HG03175 (cell line): ENCODE results near the gene NFATC3.
"Not testable (repeated sequence)": the region's sequence is repeated elsewhere in the genome, so short reads cannot be mapped to it uniquely, and the experiment has no call there.

Experiments used
- ATAC-seq: cut with Tn5 transposase; IDR thresholded peaks from one replicate; pipeline ENCODE4 v1.9.1; 2021; ENCODE audit warnings: mild to moderate bottlenecking, moderate library complexity; ENCODE audit not compliant: unreplicated experiment

Gene NFATC3

DNA sequence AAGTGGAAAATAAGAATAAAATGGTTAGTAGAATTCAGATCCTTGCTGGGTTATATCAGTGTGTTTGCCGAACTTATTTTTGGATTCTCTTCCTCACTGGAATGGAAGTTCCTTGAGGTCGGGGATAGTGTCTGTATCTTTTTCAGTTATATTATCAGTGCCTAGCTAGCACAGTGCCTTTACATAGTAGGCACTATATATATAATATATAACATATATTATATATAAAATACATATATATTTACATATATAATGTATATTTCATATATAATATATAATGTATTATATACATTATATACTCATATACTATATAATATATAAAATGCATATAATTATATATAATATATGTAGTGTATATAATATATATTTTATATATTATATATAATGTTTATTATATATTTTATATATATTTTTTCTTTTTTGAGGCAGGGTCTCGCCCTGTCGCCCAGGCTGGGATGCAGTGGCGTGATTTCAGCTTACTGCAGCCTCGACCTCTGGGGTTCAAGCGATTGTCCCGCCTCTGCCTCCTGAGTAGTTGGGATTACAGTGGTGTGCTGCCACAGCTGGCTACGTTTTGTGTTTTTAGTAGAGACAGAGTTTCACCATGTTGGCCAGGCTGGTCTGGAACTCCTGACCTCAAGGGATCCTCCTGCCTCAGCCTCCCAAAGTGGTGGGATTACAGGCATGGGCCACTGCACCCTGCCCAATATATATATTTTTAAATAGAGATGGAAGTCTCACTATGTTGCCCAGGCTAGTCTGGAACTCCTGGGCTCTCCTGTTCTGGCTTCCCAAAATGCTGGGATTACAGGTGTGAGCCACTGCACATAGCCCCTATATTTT lies 3.2 kb downstream of the NFATC3 start:
- ATAC-seq = no peak

DNA sequence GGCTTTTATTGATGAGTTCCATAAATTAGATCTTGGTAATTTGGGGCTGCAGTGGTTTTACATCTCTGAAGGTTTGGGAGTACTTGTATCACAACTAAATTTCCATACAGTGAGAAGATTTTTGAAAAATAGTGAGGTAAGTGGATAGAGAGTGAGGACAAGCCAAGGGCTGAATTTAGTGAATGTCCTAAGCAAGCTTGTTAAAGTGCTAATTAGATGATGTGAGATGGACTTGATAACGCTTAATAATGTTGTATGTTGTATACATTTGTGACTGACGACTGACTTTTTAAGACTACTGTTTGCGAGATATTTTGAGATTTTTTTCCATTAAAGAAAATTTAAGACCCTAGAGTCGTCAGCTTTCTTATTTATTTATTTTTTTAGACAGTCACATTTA lies 3.9 kb downstream of the NFATC3 start:
- no peak for ATAC-seq

DNA sequence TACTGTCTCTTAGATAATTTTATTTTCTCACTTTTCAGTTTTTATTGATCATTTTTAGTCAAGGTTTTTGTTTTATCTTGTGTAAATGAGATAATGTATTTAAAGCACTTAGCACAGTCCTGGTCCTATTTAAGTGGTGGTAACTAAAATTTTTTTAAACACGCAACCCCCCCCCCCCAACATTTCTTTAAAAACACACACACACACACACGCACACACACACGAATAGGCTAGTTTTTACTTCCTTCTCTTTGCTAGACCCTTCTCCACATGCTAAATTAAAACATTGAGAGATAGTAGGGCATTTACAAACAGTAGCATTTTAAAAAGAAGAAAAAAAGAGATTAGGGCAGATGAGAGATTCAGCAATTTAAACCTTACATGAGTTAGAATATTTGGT lies 5.0 kb downstream of the NFATC3 start:
- no peak for ATAC-seq

DNA sequence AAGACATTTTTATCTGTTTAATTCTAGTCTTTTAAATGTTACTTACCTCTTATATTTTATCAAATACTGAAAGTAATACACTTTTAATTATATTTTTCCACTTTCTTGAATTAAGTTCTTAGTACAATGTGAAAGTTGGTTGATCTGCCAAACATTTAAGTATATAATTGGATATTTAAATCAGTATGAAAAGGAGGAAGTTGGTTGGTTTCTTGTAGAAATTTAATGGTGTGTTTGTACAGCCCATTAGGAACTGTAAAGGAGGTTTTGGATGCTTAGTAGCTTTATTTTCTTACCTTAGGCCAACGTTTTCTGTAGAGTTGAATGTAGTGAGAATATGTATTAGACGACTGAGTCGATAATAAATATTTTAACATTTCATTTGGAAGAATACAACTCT lies 5.4 kb downstream of the NFATC3 start:
- no peak for ATAC-seq

DNA sequence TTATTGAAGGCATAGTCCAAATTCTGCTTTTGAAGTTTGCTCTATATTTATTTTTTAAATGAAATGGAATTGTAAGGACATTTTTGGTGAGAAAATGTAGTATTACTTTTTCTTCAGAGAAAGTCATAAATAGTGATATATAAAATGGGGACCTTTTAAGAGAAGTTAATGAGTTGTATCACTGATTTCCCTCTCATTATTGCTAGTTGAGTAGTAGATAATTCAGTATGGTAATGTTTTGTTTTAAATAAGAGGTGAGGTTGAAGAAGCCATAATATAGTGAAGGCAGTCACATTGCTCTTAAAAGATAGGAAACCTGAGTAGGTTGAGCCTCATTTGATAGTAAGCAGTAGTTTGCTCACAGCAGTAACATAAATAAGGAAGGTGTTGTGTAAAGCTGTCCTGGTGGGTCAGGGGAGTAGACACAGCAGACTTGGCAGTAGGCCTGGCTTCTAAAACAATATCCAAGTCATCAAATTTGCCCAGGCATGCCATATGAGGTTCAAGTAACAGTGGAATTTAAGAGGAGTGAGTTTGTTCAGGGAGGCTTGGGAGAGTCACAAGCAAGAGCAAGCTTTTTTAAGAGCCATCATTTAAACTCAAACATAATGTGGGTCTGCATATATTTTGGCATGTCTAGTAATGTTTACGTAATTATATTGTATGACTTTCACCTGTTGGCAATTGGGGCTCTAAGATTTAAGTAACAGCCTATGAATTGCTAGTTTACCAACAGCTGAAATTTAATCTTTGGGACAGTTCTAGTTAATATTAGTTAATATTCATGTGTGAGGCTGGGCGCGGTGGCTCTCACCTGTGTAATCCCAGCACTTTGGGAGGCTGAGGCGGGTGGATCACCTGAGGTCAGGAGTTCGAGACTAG lies 6.5 kb downstream of the NFATC3 start:
- ATAC-seq = no peak

DNA sequence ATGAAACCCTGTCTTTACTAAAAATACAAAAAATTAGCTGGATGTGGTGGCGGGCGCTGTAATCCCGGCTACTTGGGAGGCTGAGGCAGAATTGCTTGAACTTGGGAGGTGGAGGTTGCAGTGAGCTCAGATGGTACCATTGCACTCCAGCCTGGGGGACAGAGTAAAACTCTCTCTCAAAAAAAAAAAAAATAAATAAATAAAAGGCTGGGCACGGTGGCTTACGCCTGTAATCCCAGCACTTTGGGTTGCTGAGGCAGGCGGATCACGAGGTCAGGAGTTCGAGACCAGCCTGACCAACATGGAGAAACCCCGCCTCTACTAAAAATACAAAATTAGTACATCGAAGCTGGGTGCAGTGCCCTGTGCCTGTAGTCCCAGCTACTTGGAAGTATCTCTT lies 7.1 kb downstream of the NFATC3 start:
- ATAC-seq = not testable (repeated sequence)

DNA sequence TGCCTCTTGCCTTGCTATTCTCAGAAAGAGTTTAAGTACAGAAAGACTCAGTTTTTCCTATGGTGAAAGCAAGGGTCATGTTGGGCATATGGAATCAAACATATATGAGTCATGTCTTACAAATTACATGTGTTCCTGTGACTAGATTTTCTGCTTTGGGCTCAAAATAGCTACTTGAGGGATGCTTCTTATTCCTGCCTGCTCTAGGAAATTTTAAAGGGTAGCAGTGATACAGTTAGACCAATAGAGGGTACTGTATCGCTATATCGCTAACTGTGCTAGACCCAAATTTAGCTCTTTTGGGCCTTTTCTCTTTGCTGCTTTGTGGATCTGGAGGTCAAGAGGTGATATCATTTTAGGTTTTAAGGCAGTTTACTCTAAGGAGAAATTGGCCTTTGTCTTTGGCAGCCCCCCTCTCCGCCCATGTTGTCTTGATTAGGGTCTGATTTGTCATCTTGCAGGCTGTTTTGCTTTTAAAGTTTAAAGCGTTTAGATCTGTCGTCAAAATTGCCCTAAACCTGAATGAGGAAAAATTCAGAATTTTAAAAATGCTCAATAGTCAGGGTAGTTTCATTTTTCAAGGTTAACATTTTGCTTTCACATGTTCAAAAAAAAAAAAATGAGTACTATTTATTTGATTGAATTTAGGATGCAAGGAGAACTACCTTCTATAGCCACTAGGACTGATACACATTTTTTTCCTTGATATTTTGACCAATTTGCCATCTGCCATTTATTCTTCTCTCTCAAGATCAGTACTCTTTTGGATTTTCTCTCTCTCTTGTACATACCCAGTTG lies 8.8 kb downstream of the NFATC3 start:
- ATAC-seq = no peak

DNA sequence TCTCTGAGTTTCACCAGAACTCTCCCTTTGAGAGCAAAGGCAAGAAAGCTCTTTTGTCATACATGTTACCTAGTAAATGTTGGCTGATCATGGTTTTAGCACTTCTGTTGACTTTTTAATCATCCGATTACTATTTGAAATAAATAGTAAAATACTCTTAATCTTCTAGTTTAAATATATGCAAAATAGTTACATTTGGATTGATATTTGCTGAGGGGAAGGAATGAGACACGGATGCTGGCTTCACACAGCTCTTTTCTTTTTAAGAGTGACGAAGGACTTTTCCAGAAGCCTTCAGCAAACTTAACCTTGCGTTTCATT lies 9.4 kb downstream of the NFATC3 start:
- no peak for ATAC-seq

DNA sequence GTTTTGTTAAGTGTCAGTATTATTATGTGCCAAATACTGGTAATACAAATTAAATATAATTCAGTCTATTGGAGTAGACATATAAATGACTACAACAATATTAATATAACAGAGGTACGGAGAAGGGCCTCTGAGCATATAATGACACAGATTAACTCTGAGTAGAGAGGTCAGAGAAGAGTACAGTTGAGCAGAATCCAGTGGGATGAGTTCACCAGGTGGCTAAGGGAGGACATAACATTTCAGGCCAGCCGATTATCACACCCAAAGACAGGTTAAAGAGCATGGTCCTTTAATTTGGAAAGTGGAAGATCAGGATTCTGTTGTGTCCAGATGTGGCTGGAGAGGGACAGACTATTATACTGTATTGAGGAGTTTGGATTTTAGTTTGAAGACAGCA lies 11.3 kb downstream of the NFATC3 start:
- ATAC-seq = no peak

DNA sequence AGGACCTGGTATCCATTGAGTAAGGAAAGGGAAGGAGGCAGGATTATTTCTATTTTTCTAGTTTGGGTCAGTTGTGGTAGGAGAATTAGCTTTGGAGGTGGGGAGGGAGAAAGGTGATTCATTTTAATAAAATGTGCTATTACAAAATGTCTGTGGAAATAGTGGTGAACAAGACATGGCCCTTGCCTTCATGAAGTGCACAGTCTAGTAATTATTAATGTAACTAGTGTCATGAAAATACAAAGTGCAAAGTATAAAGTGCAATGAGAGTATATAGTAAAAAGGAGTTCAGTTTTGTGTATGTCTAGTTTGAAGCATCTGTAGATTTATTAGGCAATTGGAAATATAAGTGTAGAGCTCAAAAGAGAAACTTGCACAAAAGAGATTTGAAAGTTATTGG lies 11.9 kb downstream of the NFATC3 start:
- no peak for ATAC-seq

DNA sequence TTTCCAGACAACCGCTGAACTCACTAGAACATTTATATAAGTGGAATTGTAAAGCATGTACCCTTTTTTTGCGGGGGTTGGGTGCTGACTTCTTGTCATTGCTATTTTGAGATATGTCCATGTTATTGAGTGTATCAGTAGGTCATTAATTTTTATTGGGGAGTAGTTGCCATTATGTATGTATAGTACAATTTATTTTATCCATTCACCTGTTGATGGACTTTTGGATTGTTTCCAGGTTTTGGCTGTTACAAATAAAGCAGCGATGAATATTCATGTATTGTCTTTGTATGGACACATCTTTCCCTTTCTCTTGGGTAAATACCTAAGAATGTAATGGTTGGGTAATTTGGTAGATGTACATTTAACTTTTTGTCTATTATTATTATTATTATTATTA lies 12.7 kb downstream of the NFATC3 start:
- ATAC-seq = no peak

DNA sequence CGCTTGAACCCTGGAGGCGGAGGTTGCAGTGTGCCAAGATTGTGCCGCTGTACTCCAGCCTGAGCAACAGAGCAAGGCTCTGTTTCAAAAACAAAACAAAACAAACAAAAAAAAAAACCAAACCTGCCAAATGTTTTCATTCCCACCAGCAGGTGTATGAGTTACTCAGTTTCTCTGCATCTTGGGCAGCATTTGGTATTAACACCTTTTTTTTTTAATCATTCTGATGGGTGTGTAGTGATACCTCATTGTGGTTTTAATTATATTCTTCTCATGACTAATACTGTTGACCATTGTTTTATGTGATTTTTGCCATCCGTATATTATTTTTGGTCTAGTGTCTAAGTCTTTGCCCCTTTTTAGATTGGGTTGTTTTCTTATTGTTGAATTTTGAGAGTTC lies 15.3 kb downstream of the NFATC3 start:
- ATAC-seq = no peak

DNA sequence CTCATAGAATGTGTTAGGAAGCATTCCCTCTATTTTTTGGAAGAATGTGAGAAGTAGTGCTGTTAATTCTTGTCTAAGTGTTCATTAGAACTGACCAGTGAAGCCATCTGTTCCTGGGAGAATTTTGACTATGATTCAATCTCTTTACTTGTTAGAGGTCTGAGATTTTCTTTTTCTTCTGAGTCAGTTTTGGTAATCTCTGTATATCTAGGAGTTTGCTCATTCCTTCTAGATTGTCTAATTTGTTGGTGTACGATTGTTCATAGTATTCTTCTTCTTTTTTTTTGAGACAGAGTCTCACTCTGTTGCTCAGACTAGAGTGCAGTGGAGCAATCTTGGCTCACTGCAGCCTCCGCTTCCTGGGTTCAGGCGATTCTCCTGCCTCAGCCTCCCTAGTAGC lies 20.4 kb downstream of the NFATC3 start:
- ATAC-seq = no peak

DNA sequence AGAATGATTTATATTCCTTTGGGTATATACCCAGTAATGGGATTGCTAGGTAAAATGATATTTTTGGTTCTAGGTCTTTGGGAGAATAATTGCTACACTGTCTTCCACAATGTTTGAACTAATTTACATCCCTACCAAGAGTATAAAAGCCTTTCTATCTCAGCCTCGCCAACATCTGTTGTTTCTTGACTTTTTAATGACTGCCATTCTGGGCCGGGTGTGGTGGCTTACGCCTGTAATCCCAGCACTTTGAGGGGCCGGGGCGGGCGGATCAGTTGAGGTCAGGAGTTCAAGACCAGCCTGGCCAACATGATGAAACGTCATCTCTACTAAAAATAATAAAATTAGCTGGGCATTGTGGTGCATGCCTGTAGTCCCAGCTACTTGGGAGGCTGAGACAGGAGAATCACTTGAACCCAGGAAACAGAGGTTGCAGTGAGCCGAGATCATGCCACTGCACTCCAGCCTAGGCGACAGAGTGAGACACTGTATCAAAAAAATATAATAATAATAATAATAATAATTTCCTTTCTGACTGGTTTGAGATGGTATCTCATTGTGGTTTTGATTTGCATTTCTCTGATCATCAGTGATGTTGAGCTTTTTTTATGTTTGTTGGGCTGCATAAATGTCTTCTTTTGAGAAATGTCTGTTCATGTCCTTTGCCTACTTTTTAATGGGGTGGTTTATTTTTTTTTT lies 22.2 kb downstream of the NFATC3 start:
- ATAC-seq = not testable (repeated sequence)

DNA sequence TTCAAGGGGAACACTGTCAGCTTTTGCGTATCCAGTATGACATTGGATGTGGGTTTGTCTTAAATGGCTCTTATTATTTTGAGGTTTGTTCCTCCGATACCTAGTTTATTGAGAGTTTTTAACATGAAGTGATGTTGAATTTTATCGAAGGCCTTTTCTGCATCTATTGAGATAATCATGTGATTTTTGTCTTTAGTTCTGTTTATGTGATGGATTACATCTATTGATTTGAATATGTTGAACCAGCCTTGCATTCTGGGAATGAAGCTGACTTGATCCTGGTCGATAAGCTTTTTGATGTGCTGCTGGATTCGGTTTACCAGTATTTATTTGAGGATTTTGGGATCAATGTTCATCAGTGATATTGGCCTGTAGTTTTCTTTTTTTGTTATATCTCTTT lies 24.0 kb downstream of the NFATC3 start:
- not testable (repeated sequence) for ATAC-seq

DNA sequence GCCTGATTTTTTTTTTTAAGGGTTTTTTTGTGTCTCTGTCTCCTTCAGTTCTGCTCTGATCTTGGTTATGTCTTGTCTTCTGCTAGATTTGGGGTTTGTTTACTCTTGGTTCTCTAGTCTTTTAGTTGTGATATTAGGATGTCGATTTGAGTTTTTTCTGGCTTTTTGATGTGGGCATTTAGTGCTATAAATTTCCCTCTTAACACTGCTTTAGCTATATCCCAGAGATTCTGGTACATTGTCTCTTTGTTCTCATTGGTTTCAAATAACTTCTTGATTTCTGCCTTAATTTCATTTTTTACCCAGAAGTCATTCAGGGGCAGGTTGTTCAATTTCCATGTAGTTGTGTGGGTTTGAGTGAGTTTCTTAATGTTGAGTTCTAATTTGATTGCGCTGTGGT lies 25.4 kb downstream of the NFATC3 start:
- ATAC-seq = not testable (repeated sequence)

DNA sequence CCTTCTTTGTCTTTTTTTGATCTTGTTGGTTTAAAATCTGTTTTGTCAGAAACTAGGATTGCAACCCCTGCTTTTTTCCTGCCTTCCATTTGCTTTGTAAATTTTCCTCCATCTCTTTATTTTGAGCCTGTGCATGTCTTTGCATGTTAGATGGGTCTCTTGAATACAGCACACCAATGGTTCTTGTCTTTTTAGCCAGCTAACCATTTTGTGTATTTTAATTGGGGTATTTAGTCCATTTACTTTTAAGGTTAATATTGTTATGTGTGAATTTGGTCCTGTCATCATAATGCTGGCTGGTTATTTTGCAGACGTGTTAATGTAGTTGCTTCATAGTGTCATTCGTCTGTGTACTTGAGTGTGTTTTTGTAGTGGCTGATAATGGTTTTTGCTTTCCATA lies 26.2 kb downstream of the NFATC3 start:
- ATAC-seq = no peak

DNA sequence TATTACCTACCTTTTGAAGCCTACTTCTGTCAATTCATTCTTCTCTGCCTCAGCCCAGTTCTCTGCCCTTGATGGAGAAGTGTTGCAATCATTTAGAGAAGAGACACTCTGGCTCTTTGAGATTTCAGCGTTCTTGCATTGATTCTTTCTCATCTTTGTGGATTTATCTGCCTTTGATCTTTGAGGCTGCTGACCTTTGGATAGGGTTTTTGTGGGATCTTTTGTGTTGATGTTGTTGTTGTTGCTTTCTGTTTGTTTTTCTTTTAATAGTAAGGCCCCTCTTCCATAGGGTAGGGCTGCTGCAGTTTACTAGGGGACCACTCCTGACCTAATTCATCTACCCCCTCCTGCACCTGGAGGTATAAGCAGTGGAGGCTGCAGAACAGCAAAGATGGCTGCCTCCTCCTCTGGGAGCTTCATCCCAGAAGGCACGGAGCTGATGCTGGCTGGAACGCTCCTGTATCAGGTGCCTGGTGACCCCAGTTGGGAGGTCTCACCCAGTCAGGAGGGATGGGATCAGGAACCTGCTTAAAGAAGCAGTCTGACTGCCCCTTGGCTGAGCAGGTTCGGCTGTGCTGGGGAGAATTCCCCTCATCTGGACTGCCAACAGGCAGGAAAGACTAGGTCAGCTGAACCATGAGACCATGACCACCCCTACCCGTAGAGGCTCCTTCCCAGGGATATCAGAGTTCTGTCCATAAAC lies 28.0 kb downstream of the NFATC3 start:
- no peak for ATAC-seq

DNA sequence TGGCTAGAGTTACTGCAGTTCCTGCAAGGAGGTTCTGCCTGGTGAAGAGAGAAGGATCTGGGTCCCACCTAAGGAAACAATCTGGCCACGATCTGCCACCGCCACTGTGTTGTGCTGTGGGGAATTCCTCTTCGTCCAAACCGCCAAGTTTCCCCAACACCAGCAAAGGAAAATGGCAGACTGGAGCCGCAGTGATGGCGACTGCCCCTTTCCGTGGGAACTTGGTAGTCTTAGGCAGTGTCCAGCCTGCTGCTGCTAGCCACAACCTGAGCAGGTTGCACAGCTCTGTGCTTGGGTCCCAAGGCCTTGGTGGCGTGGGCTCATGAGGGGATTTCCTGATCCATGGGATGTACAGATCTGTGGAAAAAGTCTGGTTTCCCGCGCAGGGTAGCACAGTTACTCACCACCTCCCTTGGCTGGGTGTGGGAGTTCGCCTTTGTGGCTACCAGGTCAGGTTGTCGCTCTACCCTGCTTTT lies 28.6 kb downstream of the NFATC3 start:
- no peak for ATAC-seq

DNA sequence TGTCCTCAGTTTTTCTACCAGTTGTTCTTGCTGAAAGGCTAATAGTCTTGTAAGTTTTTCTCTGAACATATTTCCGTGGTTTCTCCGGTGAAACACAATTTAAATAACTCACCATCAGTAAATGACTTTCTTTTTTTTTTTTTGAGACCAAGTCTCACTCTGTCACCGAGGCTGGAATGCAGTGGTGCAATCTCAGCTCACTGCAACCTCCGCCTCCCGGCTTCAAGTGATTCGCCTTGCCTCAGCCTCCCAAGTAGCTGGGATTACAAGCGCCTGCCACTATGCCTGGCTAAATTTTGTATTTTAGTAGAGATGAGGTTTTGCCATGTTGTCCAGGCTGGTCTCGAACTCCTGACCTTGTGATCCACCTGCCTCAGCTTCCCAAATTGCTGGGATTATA lies 29.8 kb downstream of the NFATC3 start:
- ATAC-seq = not testable (repeated sequence)
